ENCODE results near the gene RABL2B.

Gene RABL2B

DNA sequence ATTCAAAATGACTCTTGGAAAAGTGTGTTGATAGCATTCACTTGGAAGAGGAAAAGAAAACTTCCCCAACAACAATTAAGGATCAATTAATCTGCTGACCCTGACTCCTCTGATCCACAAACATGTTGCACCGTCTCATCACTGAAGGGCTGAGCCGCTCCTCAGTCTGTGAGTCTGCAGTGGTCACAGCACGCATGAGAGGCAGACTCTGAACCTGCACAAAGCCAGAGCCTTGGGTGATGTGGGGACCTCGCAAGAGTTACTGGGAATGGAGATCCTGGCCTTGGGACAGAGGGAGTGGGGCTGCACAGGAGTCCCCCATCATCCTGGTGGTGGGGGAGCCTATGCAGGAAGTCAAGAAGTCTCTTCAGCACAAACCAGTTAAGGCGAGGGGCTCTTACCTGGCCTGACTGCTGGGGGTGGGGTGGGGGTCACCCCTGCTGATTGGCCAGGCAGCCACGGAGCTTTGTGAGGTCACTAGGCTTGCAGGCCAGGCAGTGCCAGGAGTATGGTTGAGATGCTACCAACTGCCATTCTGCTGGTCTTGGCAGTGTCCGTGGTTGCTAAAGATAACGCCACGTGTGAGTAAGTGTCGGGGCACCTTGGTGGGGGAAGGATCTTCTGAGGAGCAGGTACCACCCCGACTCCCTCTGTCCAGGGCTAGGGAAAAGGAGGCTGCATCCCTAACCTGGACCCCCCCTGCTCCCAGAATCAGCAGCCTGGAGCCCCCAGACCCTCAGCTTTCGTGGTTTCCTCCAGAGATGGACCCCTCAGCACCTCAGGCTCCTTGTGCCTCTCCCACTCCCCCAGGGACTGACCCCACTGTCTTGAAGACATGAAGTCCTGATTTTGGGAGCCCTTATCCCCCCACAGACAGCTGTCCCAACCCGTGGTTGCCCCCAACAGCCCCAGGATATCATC lies 45.4 kb downstream of the RABL2B start, which contains the start of gene ACR:
Gene ACR, plus strand, starts transcription at position 477 of the 921 bp plus-strand sequence. Its CDS starts 32 bp downstream, at position 509.
- no peak for DNase-seq

DNA sequence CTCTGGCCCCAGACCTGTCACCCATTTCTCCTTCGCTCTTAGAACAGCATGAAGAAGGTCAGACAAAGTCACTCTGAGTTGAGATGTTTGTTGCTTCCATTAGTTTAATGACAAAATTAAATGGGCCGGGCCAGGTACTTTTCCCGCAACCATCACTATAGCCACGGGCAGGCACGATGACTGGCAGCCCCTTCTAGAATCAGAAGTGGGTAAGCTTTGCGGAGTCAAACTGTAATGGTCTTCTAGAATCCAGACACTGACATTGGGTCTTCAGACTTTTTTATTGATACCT lies 47.8 kb downstream of the RABL2B start:
- DNase-seq, result no peak

DNA sequence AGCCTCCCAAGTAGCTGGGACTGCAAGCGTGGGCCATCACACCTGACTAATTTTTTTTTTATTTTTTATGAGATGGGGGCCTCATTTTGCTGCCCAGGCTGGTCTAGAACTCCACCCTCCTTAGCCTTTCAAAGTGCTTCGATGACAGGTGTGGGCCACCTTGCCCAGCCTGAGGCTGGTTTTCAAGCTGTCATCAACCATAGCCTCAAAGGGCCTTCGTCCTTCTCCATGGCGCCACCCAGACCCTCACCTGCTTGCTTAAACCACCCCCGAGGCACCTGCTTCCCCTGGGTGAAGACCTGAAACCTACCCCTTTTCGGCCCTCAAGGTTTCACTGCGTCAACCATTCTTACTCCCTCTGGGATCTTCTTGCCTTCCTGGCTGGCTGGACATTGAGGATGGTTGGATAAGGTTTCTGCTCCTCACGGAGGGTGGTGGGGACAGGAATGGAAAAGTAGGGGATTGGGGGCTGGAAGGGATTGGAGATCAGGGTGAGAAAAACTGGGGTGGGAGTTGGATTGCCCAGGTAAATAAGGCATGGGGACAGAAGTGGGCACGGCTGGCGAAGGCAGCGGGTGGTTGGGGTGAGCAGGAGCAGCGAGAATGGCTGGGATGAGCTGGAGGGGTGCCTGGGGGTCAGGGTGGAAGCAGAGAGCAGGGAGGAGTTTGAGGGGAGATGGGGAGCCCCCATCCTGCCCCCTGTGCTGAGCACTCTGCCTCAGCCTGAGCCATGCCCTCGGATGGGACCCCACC lies 48.3 kb downstream of the RABL2B start:
- no peak for DNase-seq

DNA sequence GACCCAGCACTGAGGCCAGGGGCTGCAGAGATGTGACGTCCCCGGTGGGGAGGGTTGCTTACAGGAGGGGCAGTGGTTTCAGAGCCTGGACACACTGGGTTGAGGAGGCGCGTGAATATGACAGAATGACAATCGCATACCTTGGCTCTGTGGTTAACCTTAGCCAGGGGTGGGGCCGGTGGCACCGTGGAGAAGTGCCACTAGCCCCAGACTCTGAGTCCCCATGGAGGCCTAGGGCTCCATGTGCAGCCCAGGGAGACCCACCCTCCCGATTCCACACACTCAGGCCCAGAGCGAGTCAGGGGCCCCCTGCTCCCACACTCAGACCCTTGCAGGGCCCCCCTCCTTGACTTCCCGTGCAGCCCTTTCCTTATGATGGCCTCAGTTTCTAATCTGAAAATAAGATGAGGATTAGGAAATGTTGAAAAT lies 49.1 kb downstream of the RABL2B start:
- DNase-seq, result no peak

DNA sequence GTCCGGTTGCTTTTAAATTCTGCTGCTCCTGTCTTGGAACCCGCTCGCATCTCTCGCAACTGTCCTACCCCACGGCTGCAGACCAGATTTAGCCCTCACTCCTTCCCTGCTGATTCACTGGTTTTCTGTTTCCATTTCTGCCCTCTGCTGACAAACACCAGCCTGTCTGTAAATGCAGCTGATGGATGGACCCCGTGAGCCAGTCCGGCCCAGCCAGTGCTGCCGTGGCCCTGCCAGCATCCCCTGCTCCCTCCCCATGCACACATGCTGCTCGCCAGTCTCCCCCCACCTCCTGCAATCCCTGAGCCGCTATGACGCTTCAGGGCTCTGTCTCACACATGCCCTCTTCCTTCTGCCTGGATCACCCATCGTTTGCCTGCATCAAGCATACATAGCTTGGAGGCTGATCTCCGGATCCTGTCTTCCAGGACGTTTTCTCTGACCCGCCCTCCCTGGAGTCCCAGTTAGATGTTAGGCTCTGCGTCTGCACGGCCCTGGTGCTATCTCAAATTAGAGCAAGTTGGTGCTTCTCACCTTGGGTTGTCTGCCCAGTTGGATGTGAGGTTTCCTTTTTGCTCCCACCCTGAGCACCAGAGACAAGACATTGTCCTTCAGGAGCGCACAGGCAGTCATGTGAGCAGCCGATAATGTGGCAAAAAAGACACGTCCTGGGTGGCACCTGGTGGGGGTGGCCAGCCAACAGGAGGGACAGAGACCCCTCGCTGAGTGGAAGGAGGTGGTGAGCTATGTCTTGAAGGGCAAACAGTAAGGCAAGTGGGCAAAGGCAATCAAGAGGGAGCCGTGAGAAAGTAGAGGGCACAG lies 49.7 kb downstream of the RABL2B start:
- DNase-seq, result no peak

DNA sequence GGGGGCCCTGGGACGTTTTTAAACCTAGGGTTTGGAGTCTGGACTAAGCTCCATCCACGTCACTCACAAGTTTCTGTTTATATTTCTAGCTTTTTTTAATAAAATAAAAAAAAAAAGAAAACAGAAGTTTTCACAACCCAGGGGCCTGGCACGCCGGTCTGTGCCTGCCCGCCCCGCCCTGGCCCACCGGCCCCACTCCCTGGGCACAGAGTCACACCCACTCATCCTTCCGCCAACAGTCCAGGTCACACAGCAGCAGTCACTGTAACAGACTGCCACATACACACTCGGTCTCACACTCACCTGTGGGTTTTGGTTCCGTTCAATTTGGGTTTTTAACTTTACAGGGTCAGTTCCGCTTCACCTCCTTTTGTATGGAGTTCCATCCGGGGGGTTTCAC lies 50.8 kb downstream of the RABL2B start:
- DNase-seq, result no peak

DNA sequence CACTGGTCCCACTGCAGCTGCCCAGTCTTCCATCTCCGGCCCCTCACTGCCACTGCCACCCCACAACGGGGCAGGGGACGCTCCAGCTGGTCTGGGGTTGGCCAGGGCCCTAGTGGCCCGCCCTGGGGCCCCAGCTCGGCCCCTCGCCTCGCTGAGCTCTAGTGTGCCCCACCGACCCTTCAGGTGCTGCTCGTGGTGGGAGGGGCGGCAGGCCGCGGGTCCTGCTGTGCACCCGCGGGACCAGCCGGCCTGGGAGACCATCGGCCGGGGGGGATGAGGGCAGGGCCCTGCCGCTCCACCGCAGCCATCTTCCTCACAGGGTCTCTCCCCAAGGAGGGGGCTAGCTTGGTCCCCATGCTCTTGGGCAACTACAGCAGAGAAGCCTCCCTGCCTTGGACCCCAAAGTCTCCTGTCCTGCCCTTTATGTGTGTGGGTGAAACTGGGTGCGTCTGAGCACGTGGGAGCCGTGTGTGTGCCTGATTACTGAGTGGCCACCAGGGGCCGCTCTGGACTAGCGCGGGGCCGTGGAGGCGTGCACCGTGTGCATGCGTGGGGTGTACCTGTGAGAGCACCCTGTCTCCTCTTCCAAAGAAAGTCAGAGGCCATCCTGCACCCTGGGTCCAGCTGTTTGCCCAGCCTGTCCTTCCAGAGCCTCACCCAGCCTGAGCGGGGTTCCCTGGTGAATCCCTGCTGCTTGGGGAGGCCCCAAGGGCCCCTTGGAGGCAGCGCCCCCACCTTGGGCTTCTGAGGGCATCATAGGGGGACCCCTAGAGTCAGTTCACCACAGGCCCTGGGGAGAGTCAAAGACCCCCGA lies 51.4 kb downstream of the RABL2B start:
- peak; percentile 62 for DNase-seq

DNA sequence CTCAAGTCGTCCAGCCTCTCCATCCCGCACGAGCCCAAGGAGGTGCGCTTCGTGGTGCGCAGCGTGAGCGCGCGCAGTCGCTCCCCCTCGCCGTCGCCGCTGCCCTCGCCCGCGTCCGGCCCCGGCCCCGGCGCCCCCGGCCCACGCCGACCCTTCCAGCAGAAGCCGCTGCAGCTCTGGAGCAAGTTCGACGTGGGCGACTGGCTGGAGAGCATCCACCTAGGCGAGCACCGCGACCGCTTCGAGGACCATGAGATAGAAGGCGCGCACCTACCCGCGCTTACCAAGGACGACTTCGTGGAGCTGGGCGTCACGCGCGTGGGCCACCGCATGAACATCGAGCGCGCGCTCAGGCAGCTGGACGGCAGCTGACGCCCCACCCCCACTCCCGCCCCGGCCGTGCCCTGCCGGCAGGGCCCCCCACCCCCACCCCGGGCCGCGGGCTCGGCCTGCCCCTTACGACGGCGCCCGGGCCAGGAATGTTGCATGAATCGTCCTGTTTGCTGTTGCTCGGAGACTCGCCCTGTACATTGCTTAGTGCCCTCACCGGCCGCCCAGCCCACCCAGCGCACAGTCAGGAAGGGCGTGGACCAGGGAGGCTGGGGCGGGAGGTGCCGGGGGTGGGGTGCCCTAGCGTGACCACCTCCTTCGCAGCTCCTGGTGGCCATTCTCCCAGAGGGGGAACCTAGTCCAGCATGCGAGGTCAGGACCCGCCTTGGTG lies 52.3 kb downstream of the RABL2B start:
- no peak for DNase-seq

DNA sequence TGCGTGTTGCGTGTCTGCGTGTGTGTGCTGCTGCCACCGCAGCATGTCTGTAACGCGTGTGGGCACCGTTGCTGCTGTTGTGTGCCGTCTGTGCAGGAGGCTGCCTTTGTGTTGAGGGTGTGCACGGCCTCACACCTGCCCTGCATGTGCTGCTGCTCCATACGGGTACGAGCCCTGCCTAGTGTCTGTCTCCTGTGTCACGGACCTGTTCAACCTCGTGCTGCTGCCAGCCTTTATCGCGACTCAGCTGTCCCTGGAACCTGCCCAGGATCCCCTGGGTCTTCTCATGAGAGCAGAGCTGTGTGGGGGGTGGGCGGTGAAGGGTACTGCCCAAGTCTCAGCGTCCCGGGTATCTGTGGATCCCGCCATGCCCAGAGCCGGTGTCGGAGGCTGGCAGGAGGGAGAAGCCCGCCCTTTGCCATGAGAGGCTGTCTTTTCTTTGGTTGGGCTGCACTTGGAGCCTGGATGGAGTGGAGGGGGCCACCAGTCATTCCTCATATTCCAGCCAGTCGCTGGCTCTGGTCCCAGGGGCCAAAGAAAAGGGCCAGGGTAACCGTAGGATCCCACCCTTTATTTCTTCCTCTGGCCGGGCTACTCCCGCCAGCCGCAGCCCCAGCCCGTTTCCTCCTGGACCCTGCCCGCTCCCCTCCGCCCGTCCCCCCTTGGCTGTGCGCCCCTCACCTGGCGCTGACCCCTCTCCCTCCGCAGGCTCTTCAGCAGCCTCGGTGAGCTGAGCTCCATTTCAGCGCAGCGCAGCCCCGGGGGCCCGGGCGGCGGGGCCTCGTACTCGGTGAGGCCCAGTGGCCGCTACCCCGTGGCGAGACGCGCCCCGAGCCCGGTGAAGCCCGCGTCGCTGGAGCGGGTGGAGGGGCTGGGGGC lies 53.2 kb downstream of the RABL2B start:
- no peak for DNase-seq

DNA sequence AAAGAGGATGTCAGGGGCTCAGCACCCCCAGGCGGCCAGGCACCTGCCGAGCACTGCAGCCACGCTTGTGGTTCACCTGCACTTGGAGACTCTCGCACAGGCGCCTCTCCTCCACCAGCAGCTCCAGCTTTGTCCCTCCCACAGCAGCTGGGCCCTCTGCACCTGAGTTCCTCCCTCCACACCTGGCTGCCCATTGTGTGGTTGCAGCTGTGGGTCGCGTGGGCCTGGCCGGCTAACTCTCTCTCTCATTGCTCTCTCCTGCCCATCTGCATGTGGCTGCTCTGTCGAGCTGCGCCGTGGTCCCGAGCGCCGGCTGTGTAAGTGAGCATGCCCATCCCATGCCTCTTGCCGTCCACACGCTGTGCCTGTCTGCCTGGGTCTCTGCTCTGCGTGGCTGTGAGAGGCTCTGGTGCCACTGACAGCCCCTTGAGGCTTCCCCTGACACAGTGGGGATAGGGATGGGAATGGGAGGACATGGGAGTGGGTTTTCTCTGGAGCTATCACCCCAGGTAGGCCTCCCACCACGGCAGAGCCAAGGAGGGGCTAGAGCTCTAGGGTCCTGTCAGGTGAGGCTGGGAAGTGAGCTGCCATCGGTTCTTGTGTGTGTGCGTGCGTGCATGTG lies 53.9 kb downstream of the RABL2B start:
- DNase-seq, result no peak

DNA sequence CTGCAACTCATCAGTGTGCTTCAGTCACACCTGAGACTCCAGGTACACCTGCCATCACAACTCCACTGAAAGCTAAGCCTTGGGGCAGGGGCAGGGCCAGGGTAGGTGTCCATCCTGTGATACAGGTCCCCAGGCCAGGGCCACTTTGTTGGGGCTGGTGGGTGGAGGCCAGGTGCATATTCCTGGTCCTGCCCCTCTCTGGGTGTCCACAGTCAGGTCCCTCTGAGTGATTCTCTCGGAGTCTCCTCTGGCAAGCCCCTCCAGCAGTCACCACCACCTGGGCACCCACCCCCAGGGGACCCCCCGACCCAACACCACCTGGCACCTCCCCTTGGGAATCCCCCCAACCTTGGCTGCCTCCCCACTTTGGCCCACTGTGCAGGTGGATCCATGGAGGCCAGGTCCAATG lies 54.9 kb downstream of the RABL2B start:
- no peak for DNase-seq

DNA sequence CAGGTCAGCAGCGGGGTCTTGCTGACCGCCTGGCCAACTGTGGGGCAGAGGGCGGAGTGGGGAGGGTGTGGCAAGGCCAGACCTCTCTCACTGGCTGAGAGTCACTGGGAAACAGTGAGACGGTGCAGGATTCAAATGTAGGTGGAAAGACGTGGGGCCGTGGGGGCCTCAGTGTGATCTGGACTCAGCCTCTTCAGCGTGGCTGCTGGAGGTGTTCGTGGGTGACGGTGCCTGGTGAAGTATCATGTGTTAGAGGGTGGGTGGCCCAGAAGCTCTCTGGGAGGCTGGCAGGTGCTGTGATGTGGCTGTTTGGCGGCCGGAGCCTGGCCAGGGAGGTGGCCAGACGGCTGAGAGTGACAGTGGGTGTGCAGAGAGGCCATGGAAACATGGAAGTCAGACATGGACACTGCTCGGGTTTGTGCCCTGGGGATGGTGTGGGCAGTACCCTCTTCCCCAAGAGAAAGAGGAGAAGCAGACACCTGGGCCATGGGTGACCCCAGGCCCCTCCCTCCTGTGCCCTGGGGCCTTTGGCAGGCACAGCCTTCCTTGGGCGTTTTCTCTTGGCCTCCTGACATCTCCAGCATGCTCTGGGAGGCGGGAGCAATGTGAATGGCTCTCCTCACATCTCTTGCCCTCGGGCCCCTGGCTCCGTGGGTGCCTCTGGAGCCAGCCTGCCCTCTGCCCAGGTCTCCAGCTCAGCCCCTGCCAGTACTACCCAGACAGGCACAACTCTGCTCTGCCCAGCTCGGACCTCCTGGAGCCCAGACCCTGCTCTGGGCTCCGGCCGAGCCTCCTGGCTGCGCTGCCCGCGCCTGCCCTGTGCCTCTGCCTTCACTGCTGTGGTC lies 55.5 kb downstream of the RABL2B start:
- no peak for DNase-seq

DNA sequence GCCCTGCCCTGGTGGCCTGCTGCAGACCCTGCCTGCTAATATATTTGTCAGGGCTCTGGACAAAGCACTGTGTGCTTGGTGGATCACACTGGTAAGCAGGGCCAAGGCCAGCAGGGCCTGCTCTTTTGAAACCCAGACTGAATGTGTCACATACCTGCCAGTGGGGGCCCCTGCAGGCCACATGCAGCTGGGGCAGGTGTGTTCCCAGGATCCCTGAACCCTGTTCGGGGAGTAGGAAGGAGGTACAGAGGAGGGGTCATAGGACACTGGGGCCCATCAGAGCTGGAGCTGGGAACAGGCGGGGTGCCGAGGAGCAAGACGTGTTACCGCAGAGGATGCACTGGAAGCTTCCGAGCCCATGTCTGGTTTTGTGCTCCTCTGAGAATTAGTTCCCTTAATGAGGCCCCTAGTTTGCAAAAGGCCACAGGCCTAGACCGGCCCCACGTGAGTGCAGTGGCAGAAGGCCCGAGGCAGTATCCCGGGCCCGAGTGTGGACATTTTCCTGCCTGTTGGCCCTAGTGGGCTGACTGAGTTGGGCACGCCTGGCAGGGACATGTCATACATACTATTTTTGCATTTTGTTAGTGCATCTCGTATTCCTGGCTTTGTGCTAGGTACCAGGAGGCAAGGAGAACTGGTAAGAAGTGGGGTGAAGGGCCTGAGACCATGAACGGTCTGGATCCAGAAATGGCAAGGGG lies 56.6 kb downstream of the RABL2B start:
- DNase-seq, result no peak

DNA sequence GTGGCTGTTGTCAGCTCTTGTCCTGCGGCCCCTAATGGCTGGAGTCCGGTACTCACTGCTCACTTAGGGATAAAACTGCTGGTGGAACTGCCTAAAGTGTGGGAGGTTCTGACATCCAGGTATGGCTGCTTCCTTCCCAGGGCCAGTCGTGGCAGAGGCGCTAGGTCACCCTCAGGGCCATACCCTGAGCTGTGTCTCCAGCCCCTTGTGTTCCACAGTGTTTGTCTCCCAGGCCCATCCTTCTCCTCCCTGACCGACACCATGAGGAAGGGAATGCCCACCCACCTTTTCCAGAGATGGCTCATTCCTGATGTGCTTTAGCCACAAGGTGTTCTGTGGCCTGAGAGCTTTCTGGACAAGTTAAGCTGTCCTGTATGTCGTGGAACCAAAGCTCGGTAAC lies 57.8 kb downstream of the RABL2B start:
- DNase-seq, result no peak

DNA sequence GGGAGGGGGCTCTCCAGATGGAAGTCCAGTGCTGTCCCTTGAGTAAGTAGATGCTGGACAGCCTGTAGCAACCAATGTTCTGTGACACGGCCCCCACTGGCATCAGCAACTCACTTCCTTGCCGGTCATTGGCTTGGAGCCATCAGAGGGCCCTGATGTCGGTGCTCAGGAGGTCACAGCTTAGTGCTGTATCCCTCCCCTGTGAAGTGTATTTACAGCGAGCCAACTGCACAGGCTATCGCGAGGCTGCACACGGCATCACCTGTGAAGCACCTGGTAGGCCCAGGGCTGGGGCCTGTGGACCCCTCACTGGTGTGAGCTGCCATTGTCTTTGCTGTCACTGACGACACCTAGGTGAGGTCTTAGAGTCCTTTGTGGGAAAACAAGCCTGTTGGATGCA lies 58.8 kb downstream of the RABL2B start:
- no peak for DNase-seq

DNA sequence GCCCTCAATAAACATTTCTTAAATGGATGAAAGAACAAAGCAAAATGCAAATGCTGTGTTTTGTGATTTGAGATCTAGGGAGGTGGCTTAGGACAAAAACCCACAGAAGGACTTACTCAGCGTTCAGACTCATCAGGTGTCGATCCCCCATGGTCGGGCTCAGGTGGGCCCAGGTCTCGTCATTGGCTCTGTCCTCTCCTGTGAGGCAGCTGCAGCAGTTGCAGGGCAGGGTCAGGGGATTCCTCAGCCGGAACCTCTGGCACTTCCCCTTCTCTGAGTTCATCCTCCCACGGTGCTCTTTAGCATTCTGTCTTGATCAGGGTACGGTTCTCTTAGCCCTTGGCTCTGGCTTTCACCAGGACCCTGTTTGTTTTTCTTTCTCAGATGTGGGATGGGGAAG lies 59.4 kb downstream of the RABL2B start:
- DNase-seq, result no peak

DNA sequence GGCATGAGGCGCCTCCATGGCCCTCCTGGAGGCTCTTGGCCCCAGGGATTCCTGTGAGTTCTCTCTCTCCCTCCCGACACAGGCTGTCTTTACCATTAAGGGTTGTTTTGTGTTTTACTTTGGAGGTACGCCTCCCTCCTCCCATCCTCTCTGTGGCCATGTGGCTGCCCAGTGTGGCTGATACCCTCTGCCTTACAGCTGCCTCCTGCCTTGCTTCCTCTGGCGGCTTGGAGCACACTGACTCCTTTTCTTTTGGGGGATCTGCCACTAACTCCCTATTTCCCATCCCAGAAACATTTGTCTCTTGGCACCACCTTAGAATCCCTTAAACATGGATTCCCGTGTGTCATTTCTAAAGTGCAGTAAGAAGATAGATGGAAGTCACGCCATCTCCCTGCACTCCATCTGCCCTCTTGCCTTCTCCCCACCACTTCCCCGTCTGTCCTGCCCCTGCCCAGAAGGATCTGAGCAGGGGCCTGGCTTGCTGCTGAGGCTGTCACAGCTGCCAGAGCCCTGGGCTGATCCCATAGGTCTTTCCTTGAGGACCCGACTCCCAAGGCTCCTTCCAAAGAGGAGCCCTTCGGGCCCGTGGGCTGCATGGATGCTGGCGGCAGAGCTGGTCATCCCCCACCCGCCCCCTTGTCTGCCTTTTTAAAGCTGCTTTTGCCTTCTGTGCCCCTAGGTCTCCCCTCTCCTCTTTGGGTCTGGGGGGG lies 60.6 kb downstream of the RABL2B start:
- DNase-seq, result no peak
